Measurements from ENCODE around the gene ATP9A.
"Not testable (repeated sequence)": the region's sequence is repeated elsewhere in the genome, so short reads cannot be mapped to it uniquely, and the experiment has no call there.

ATP9A gene

GRCh38 chr20:51725584-51726176 lies 42.5 kb downstream of the ATP9A start:
- DNase-seq (ENCODE audit: low spot score) = no peak

GRCh38 chr20:51723026-51723425 lies 45.2 kb downstream of the ATP9A start:
- DNase-seq (ENCODE audit: low spot score) = not testable (repeated sequence)

GRCh38 chr20:51722246-51722645 lies 45.9 kb downstream of the ATP9A start:
- not testable (repeated sequence) for DNase-seq (ENCODE audit: low spot score)

DNA sequence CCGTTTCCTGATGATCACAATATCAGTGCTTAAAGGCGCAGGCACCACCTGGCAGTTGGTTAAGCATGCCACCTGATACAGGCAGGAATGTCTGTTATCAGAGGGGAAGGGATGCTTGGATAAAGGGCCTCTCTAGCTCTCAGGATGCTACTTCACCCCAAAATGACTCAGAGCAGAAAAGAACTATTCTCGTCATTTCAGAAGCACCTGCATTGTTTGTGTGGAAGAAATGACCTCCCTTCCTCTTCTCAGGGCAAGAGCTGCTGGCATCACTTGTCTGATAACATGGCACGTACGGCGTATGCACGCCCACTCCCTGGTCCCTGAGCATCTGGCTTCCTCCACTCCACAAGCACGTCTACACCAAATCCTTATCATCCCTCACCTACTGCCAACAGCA lies 47.3 kb downstream of the ATP9A start:
- no peak for DNase-seq (ENCODE audit: low spot score)

GRCh38 chr20:51720384-51720783 lies 47.8 kb downstream of the ATP9A start:
- no peak for DNase-seq (ENCODE audit: low spot score)

DNA sequence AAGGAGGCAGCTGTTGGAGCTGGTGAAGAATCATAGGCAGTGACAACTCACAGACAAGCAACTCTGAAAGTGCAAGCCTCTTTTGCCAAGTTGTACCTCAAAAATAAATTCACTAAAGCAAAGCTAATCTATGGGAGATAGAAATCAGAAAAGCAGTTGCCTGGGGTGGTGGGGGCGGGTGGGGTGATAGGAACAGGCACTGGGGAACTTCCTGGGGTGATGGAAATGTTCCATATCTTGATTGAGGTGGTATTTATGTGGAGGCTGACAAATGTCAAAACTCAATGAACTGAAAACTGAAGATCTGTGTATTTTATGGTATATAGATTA lies 52.4 kb downstream of the ATP9A start:
- no peak for DNase-seq (ENCODE audit: low spot score)

DNA sequence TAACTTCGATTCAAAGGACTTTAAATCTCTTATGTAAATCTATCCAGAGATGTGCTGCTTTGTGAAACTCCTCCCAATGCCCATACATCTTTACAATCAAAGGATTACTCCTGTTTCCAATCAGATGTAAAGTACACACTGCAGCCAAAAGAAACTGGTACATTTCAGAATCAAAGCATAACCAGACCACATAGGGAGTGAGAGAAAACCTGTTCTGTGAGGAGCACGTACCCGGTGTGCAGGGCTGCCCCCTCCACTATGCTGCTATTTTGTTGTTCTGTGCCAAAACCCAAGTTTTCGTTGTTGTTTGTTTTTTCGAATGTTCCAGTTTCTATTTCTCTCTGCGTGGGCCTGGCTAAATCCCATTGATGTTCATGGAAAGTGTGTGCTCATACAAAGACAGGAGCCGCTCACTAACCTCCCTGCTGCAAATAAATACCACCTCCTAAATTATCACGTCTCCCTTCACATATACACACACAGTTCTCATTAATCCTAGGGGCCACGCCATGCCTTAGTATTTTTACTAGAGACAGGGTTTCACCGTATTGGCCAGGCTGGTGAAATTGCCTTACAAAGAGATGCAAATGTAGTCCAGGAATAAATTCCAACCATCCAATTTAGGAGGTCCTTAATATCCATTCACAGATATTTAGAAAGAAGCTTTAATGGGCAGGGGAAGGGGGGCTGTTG lies 52.9 kb downstream of the ATP9A start:
- DNase-seq (ENCODE audit: low spot score) = no peak

DNA sequence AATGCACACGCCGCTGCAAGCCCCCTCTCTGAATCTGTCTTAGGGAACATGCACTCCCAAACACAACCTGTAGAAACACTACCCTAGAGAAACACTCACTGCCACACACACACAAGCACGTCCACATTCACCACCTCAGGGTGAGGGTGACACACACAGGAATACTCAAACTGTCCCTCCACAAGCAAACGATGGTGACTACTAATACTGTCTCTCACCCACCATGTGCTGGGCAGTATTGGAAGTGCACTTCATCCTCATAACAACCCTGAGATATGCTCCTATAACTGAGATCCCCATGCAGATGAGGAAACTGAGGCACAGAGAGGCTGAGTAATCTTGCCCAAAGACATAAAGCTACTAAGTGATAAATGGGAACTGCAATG lies 55.0 kb downstream of the ATP9A start:
- no peak for DNase-seq (ENCODE audit: low spot score)

- DNase-seq (ENCODE audit: low spot score) = no peak
Observed at GRCh38 chr20:51712501-51713212, 55.5 kb downstream of the ATP9A start.

GRCh38 chr20:51711426-51711825 lies 56.8 kb downstream of the ATP9A start:
- DNase-seq (ENCODE audit: low spot score) = no peak

DNA sequence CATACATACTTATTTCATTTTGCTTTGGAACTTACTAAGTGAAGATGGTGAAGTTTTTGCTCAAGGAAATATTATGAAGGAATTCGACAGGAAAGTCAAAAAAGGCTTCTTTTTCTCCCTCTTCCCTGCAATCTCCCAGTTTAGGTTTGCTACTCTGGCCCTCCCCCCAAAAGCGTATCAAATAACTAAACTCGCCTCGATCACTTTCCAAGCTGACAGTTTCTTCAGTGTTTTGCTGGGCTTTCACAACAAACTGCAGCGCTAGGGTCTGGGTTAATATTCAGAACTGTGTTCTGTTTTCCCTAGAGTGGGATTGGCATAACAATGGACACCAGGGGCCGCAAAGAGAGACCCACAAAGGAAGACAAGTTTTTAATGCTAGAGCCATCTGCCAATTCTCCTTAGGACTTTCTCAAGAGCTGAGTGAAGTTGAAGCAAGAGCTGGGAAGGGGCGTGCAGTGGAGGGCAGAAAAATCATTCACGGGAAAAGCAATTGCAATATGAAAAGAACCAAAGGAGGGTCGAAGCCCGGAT lies 57.8 kb downstream of the ATP9A start:
- no peak for DNase-seq (ENCODE audit: low spot score)

GRCh38 chr20:51705400-51705799 lies 62.8 kb downstream of the ATP9A start:
- no peak for DNase-seq (ENCODE audit: low spot score)

DNA sequence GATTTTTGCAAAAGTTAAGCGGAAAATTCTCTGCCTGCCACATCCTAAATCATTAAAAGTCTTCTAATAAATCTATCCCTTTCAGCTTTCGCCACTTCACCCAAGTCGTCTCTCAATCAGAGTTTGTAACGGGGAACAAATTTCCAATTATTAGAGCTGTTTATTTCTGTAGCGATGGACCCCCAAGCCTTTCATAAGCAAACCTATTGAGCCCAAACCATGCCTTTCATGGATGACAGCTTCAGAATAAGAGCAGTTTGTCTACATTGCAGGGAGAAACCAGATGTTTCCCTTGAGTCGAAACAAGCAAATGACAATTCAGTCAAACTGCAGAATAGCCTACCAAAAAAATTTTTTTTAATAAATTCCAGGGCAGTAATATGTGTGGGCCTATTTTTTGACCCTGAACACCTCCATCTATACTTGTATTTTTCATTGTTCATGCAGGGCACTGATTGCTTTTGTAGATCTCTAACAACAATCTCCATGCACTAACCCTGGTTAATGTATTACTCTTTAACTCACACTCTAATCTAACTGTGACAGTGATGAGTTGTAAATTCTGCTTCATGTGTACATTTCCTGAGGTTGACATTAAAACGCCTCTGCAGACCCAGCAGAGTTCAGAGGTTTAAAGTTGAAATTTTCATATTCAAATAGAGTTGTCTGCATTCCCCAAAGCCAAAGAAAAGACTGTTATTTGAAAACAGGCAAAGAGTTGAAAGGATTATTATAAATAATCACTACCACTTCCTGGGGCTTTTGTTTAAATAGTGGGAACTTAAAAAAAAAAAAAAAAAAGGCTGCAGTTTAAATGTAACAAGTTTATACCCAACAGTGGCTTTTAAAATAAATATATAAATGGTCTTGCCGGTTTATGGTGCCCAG lies 64.5 kb downstream of the ATP9A start:
- DNase-seq (ENCODE audit: low spot score) = no peak

- DNase-seq (ENCODE audit: low spot score) = no peak
Observed at GRCh38 chr20:51702556-51702955, 65.6 kb downstream of the ATP9A start.

GRCh38 chr20:51700809-51701285 lies 67.3 kb downstream of the ATP9A start:
- peak; percentile 3 for DNase-seq (ENCODE audit: low spot score)

DNA sequence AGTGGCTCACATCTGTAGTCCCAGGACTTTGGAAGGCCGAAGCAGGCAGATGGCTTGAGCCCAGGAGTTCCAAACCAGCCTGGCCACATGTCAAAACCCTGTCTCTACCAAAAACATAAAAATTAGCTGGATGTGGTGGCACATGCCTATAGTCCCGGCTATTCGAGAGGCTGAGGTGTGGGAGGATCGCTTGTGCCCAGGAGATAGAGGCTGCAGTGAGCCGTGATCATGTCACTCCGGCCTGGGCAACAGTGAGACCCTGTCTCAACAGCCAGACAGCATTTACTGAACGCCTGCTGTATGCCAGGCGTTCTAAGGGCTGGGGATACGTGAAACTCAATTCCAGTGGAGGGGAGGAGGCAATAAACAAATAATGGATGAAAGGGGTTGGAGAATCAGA lies 69.9 kb downstream of the ATP9A start:
- DNase-seq (ENCODE audit: low spot score) = no peak

GRCh38 chr20:51697096-51697826 lies 70.9 kb downstream of the ATP9A start:
- no peak for DNase-seq (ENCODE audit: low spot score)

- DNase-seq (ENCODE audit: low spot score) = no peak
Observed at GRCh38 chr20:51696304-51697071, 71.7 kb downstream of the ATP9A start.

GRCh38 chr20:51695574-51696303 lies 72.5 kb downstream of the ATP9A start:
- DNase-seq (ENCODE audit: low spot score) = no peak

- no peak for DNase-seq (ENCODE audit: low spot score)
Observed at GRCh38 chr20:51692806-51693400, 75.3 kb downstream of the ATP9A start.
